T-helper 2 cell treated with Interferon-gamma antibody and Interleukin-4, amounts not matched to agents 5 μg/mL and 100 μg/mL, for 36 hours (primary cell): ENCODE results near the gene POMP.
"Not testable (repeated sequence)": the region's sequence is repeated elsewhere in the genome, so short reads cannot be mapped to it uniquely, and the experiment has no call there.

ENCODE experiments used
- DNase-seq: peaks from one replicate; pipeline ENCODE4 v3.0.0; 2021; ENCODE audit warnings: low spot score
- H3K27ac Mint-ChIP-seq: one replicate; pipeline ENCODE4 v1.8.0; 2021; ENCODE audit warnings: mild to moderate bottlenecking, mixed read lengths
- H3K27me3 Mint-ChIP-seq: one replicate; pipeline ENCODE4 v1.8.0; 2021; ENCODE audit warnings: low read depth, mixed read lengths
- H3K36me3 Mint-ChIP-seq: one replicate; pipeline ENCODE4 v1.8.0; 2021; ENCODE audit warnings: low read depth, mixed read lengths
- H3K4me1 Mint-ChIP-seq: one replicate; pipeline ENCODE4 v1.8.0; 2021; ENCODE audit warnings: low read depth, mixed read lengths
- H3K4me3 Mint-ChIP-seq: one replicate; pipeline ENCODE4 v1.8.0; 2022; ENCODE audit warnings: mild to moderate bottlenecking, moderate library complexity, mixed read lengths
- H3K9me3 Mint-ChIP-seq: one replicate; pipeline ENCODE4 v1.8.0; 2021; ENCODE audit warnings: mixed read lengths

POMP gene

GRCh38 chr13:28685892-28686291 is 27.0 kb downstream of the POMP start:
- no peak for DNase-seq
- Mint-ChIP-seq H3K9me3 (peaks cover 6% of the 10 kb centered on the region), H3K36me3 (peaks cover 1% of the 10 kb centered on the region), H3K27me3 (peaks cover 17% of the 10 kb centered on the region), H3K27ac (no peak overlapping the region), H3K4me3 (no peak overlapping the region), H3K4me1 (no peaks in the 10 kb centered on the region)

- H3K36me3 Mint-ChIP-seq, H3K4me3 Mint-ChIP-seq, H3K9me3 Mint-ChIP-seq, DNase-seq, H3K27ac Mint-ChIP-seq, H3K4me1 Mint-ChIP-seq: not testable (repeated sequence)
- H3K27me3 Mint-ChIP-seq = peaks cover 22% of the 10 kb centered on the region
Measured at GRCh38 chr13:28693605-28694491, 34.9 kb downstream of the POMP start.

GRCh38 chr13:28697441-28697840 is 38.5 kb downstream of the POMP start:
- Mint-ChIP-seq H3K9me3 (peaks cover 4% of the 10 kb centered on the region), H3K36me3 (peaks cover 24% of the 10 kb centered on the region), H3K4me1 (no peaks in the 10 kb centered on the region), H3K4me3 (no peak overlapping the region), H3K27ac (no peak overlapping the region), H3K27me3 (peaks cover 8% of the 10 kb centered on the region)
- DNase-seq = no peak

GRCh38 chr13:28699246-28699645 is 40.3 kb downstream of the POMP start:
- DNase-seq = no peak
- Mint-ChIP-seq H3K27ac (no peak overlapping the region), H3K27me3 (peaks cover 2% of the 10 kb centered on the region), H3K9me3 (no peaks in the 10 kb centered on the region), H3K36me3 (peaks cover 28% of the 10 kb centered on the region), H3K4me1 (no peaks in the 10 kb centered on the region), H3K4me3 (no peak overlapping the region)

GRCh38 chr13:28704282-28704681 is 45.4 kb downstream of the POMP start:
- DNase-seq = no peak
- Mint-ChIP-seq H3K9me3 (no peaks in the 10 kb centered on the region), H3K4me1 (peaks cover 9% of the 10 kb centered on the region), H3K36me3 (peaks cover 32% of the 10 kb centered on the region), H3K27ac (no peak overlapping the region), H3K4me3 (no peak overlapping the region), H3K27me3 (no peaks in the 10 kb centered on the region)

GRCh38 chr13:28704919-28705318 is 46.0 kb downstream of the POMP start:
- Mint-ChIP-seq H3K9me3 (no peaks in the 10 kb centered on the region), H3K27ac (no peak overlapping the region), H3K4me1 (peaks cover 11% of the 10 kb centered on the region), H3K4me3 (no peak overlapping the region), H3K27me3 (no peaks in the 10 kb centered on the region), H3K36me3 (peaks cover 35% of the 10 kb centered on the region)
- no peak for DNase-seq

- Mint-ChIP-seq H3K36me3 (peaks cover 33% of the 10 kb centered on the region), H3K9me3 (no peaks in the 10 kb centered on the region), H3K27ac (no peak overlapping the region), H3K4me3 (no peak overlapping the region), H3K4me1 (peaks cover 11% of the 10 kb centered on the region), H3K27me3 (no peaks in the 10 kb centered on the region)
- no peak for DNase-seq
Measured at GRCh38 chr13:28705461-28706083, 46.6 kb downstream of the POMP start.

GRCh38 chr13:28707629-28708427 is 48.9 kb downstream of the POMP start:
- no peaks in the 10 kb centered on the region for H3K9me3 Mint-ChIP-seq
- H3K27me3 Mint-ChIP-seq = no peaks in the 10 kb centered on the region
- peaks cover 25% of the 10 kb centered on the region for H3K36me3 Mint-ChIP-seq
- DNase-seq = peak; percentile 22
- peak overlapping the region; percentile 14 for H3K4me3 Mint-ChIP-seq
- peaks cover 11% of the 10 kb centered on the region for H3K4me1 Mint-ChIP-seq
- H3K27ac Mint-ChIP-seq = peak overlapping the region; percentile 49

- no peak overlapping the region for H3K4me3 Mint-ChIP-seq
- peaks cover 32% of the 10 kb centered on the region for H3K36me3 Mint-ChIP-seq
- DNase-seq = no peak
- peaks cover 12% of the 10 kb centered on the region for H3K4me1 Mint-ChIP-seq
- H3K27ac Mint-ChIP-seq = no peak overlapping the region
- no peaks in the 10 kb centered on the region for H3K27me3 Mint-ChIP-seq
- H3K9me3 Mint-ChIP-seq = no peaks in the 10 kb centered on the region
Measured at GRCh38 chr13:28710161-28710560, 51.2 kb downstream of the POMP start.

GRCh38 chr13:28714651-28715050 is 55.7 kb downstream of the POMP start:
- Mint-ChIP-seq H3K4me3 (no peak overlapping the region), H3K36me3 (peaks cover 21% of the 10 kb centered on the region)

GRCh38 chr13:28716511-28716910 is 57.6 kb downstream of the POMP start:
- no peak overlapping the region for H3K4me3 Mint-ChIP-seq
- peaks cover 26% of the 10 kb centered on the region for H3K4me1 Mint-ChIP-seq
- no peak overlapping the region for H3K27ac Mint-ChIP-seq
- H3K27me3 Mint-ChIP-seq = no peaks in the 10 kb centered on the region
- peaks cover 16% of the 10 kb centered on the region for H3K36me3 Mint-ChIP-seq
- H3K9me3 Mint-ChIP-seq = no peaks in the 10 kb centered on the region
- DNase-seq = no peak

More at GRCh38 chr13:28714651-28715050, 55.7 kb downstream of the POMP start:
- Mint-ChIP-seq H3K9me3 (no peaks in the 10 kb centered on the region), H3K27ac (no peak overlapping the region), H3K4me1 (peaks cover 26% of the 10 kb centered on the region), H3K27me3 (no peaks in the 10 kb centered on the region)
- no peak for DNase-seq

GRCh38 chr13:28717170-28717569 is 58.2 kb downstream of the POMP start:
- no peak for DNase-seq
- Mint-ChIP-seq H3K4me1 (peaks cover 26% of the 10 kb centered on the region), H3K9me3 (no peaks in the 10 kb centered on the region), H3K27ac (peak overlapping the region; percentile 58), H3K4me3 (peak overlapping the region; percentile 86), H3K36me3 (peaks cover 16% of the 10 kb centered on the region), H3K27me3 (peaks cover 3% of the 10 kb centered on the region)

- peaks cover 8% of the 10 kb centered on the region for H3K27me3 Mint-ChIP-seq
Measured at GRCh38 chr13:28718196-28718542, 59.2 kb downstream of the POMP start.

More at GRCh38 chr13:28718196-28718542, 59.2 kb downstream of the POMP start:
- Mint-ChIP-seq H3K4me1 (peaks cover 26% of the 10 kb centered on the region), H3K27ac (peak overlapping the region; percentile 87), H3K4me3 (peak overlapping the region; percentile 86), H3K9me3 (no peaks in the 10 kb centered on the region), H3K36me3 (peaks cover 12% of the 10 kb centered on the region)
- no peak for DNase-seq
